Ishikawa (cell line): ENCODE data around the gene MPPE1.

Source experiments
- CEBPB ChIP-seq: IDR thresholded peaks from 2 replicates; pipeline ENCODE4 v1.6.1; 2012
- CREB1 ChIP-seq: IDR thresholded peaks from 2 replicates; pipeline ENCODE4 v1.6.1; 2012; ENCODE audit warnings: low read depth
- EGR1 ChIP-seq: IDR thresholded peaks from 2 replicates; pipeline ENCODE4 v1.6.1; 2012
- EP300 ChIP-seq: IDR thresholded peaks from 2 replicates; pipeline ENCODE4 v1.6.1; 2012; ENCODE audit warnings: borderline replicate concordance
- FOXM1 ChIP-seq: IDR thresholded peaks from 2 replicates; pipeline ENCODE4 v1.6.1; 2012; ENCODE audit warnings: low read depth, borderline replicate concordance
- MAX ChIP-seq: IDR thresholded peaks from 2 replicates; pipeline ENCODE4 v1.6.1; 2012
- NFIC ChIP-seq: IDR thresholded peaks from 2 replicates; pipeline ENCODE4 v1.6.1; 2012
- RAD21 ChIP-seq: IDR thresholded peaks from 2 replicates; pipeline ENCODE4 v1.6.1; 2012; ENCODE audit warnings: low read depth
- REST ChIP-seq: IDR thresholded peaks from 2 replicates; pipeline ENCODE4 v1.6.1; 2012; ENCODE audit warnings: low read depth, mild to moderate bottlenecking
- TAF1 ChIP-seq: IDR thresholded peaks from 2 replicates; pipeline ENCODE4 v1.6.1; 2012; ENCODE audit warnings: low read depth, mild to moderate bottlenecking
- TCF12 ChIP-seq: IDR thresholded peaks from 2 replicates; pipeline ENCODE4 v1.6.1; 2012; ENCODE audit warnings: low read depth
- TEAD4 ChIP-seq: IDR thresholded peaks from 2 replicates; pipeline ENCODE4 v1.6.1; 2012
- USF1 ChIP-seq: IDR thresholded peaks from 2 replicates; pipeline ENCODE4 v1.6.1; 2012
- YY1 ChIP-seq: IDR thresholded peaks from 2 replicates; pipeline ENCODE4 v1.6.1; 2012; ENCODE audit warnings: low read depth
- ZBTB7A ChIP-seq: IDR thresholded peaks from 2 replicates; pipeline ENCODE4 v1.6.1; 2012; ENCODE audit warnings: low read depth

Gene MPPE1

GRCh38 chr18:11849841-11850634, 58.1 kb downstream of the MPPE1 start:
- TF ChIP-seq TCF12 (peak; percentile 95), EGR1 (no peak), YY1 (peak; percentile 51; the same call in 1 of the 2 replicates), EP300 (peak; percentile 96), RAD21 (peak; percentile 25; the same call in 1 of the 2 replicates), MAX (peak; percentile 96), CEBPB (peak; percentile 69), TEAD4 (peak; percentile 93), TAF1 (peak; percentile 56; the same call in 1 of the 2 replicates), USF1 (peak; percentile 41; the same call in 1 of the 2 replicates), CREB1 (peak; percentile 69), ZBTB7A (no peak), REST (no peak), FOXM1 (peak; percentile 79), NFIC (peak; percentile 82)

GRCh38 chr18:11849279-11849678, 58.8 kb downstream of the MPPE1 start:
- TF ChIP-seq TCF12 (no peak), EGR1 (no peak), TEAD4 (no peak), REST (no peak), USF1 (no peak), CEBPB (no peak), YY1 (no peak), ZBTB7A (no peak), TAF1 (no peak), CREB1 (no peak), EP300 (no peak), FOXM1 (no peak)

- no peak for TF ChIP-seq ZBTB7A
- TF ChIP-seq EGR1 = no peak
- TF ChIP-seq USF1 = no peak
- TF ChIP-seq FOXM1 = no peak
- TF ChIP-seq TEAD4 = no peak
- TF ChIP-seq CREB1 = no peak
- TF ChIP-seq TAF1 = no peak
- no peak for TF ChIP-seq NFIC
- TF ChIP-seq MAX = no peak
Observed at GRCh38 chr18:11847811-11848210, 60.3 kb downstream of the MPPE1 start.

GRCh38 chr18:11845654-11846053, 62.5 kb downstream of the MPPE1 start:
- no peak for TF ChIP-seq EGR1
- TF ChIP-seq FOXM1 = no peak
- TF ChIP-seq CEBPB = no peak
- TF ChIP-seq TEAD4 = no peak
- no peak for TF ChIP-seq TAF1
- TF ChIP-seq USF1 = no peak
- no peak for TF ChIP-seq RAD21
- no peak for TF ChIP-seq MAX
- TF ChIP-seq REST = no peak
- no peak for TF ChIP-seq NFIC
